GM12878 (cell line): ENCODE measurements around the gene PTBP3. TPM values are rescaled to one million over a fixed set of nuclear protein-coding genes. Genes with fewer than 3 reads are reported as not detected.

Source experiments
- ATAC-seq: fragments of 200-7000 bp; cut with Tn5 transposase; 3 replicates; pipeline ENCODE4 v1.9.1; 2020; ENCODE audit warnings: mild to moderate bottlenecking, moderate library complexity
- BruUV-seq: library from RNA; stranded (reverse); fragments of 400-500 nt; replicated peaks from 2 replicates; lab custom pipeline; 2021; lab: Mats Ljungman, UMichigan
- CTCF ChIA-PET: fragments of 300-600 bp; sonication (Branson Sonifier 250); formaldehyde crosslinking; extraction: SDS; loops from one replicate; lab custom pipeline; 2021; ENCODE audit warnings: inconsistent platforms; lab: Yijun Ruan, JAX
- POLR2A ChIA-PET: fragments of 350-600 bp; formaldehyde crosslinking; extraction: SDS; loops from one replicate; lab custom pipeline; 2021; ENCODE audit warnings: inconsistent platforms; lab: Charles Lee
- RAD21 ChIA-PET: fragments of 300-600 bp; sonication (Branson Sonifier 250); formaldehyde crosslinking; loops from one replicate; lab custom pipeline; 2023; ENCODE audit warnings: antibody characterized with exemption; ENCODE audit not compliant: unreplicated experiment; lab: Charles Lee
- SMC1A ChIA-PET: fragments of 300-600 bp; sonication (Branson Sonifier 250); formaldehyde crosslinking; loops from one replicate; lab custom pipeline; 2023; ENCODE audit not compliant: unreplicated experiment, uncharacterized antibody; lab: Charles Lee
- DNase-seq: peaks from one replicate; pipeline ENCODE4 v3.0.0-alpha.2; 2011; ENCODE audit warnings: low read depth, low spot score
- FAIRE-seq: peaks from 3 replicates; lab custom pipeline; 2011; peaks lifted over from hg19 to GRCh38; lab: Jason Lieb, UNC
- H2AFZ ChIP-seq: 2 replicates; pipeline ENCODE4 v1.6.0; 2011; ENCODE audit warnings: low read depth, low read length, control low read depth; ENCODE audit not compliant: control insufficient read depth
- H3K27ac ChIP-seq: 2 replicates; pipeline ENCODE4 v1.5.1; 2011; ENCODE audit warnings: control low read depth; ENCODE audit not compliant: control insufficient read depth, insufficient read depth
- H3K27me3 ChIP-seq, 2 experiments: replicated peaks in 1 of 2; 2 replicates each; pipeline versions ENCODE4 v1.6.0 to v1.6.1; 2011; ENCODE audit warnings: low read length in 1 of 2; ENCODE audit not compliant: control insufficient read depth in 2 of 2, insufficient read depth in 2 of 2
- H3K36me3 ChIP-seq, 2 experiments: 2 replicates each; pipeline ENCODE4 v1.5.1; 2011; ENCODE audit warnings: low read length in 1 of 2; ENCODE audit not compliant: control insufficient read depth in 2 of 2, insufficient read depth in 2 of 2
- H3K4me1 ChIP-seq: 2 replicates; pipeline ENCODE4 v1.6.1; 2011; ENCODE audit warnings: mild to moderate bottlenecking, low read length, moderate library complexity, mixed read lengths; ENCODE audit not compliant: control insufficient read depth, insufficient read depth
- H3K4me2 ChIP-seq: 2 replicates; pipeline ENCODE4 v1.6.0; 2011; ENCODE audit warnings: control low read depth; ENCODE audit not compliant: control insufficient read depth, insufficient read depth
- H3K4me3 ChIP-seq: fragments of 200-600 bp; sonication (generic); 2 replicates; pipeline ENCODE4 v1.5.1; 2016
- H3K79me2 ChIP-seq: 2 replicates; pipeline ENCODE4 v1.6.0; 2011; ENCODE audit warnings: low read length; ENCODE audit not compliant: control insufficient read depth, insufficient read depth
- H3K9ac ChIP-seq: 2 replicates; pipeline ENCODE4 v1.8.0; 2011; ENCODE audit warnings: low read length, control low read depth, mixed read lengths; ENCODE audit not compliant: control insufficient read depth, insufficient read depth
- H3K9me3 ChIP-seq: replicated peaks from 3 replicates; pipeline ENCODE4 v1.5.1; 2011; ENCODE audit warnings: mild to moderate bottlenecking, low read length; ENCODE audit not compliant: control insufficient read depth, insufficient read depth
- H4K20me1 ChIP-seq: 2 replicates; pipeline ENCODE4 v1.6.0; 2011; ENCODE audit not compliant: control insufficient read depth, insufficient read depth
- CHD2 ChIP-seq: IDR thresholded peaks from 2 replicates; pipeline ENCODE4 v1.6.1; 2011; ENCODE audit warnings: low read depth, low read length, improper control_type of control experiment, borderline replicate concordance
- EGR1 ChIP-seq, 2 experiments: IDR thresholded peaks; 1 replicate in 1 of 2; 2 replicates in 1 of 2; pipeline ENCODE4 v1.6.1; 2011 to 2012; ENCODE audit warnings: low read depth in 2 of 2, low read length in 2 of 2, borderline replicate concordance in 1 of 2, mild to moderate bottlenecking in 1 of 2, moderate library complexity in 1 of 2
- NR2F1 ChIP-seq: fragments of 450-650 bp; conservative IDR thresholded peaks from 2 replicates; pipeline ENCODE4 v1.6.1; 2017; ENCODE audit warnings: mild to moderate bottlenecking
- POLR2A ChIP-seq: IDR thresholded peaks from 2 replicates; pipeline ENCODE4 v1.6.1; 2011; ENCODE audit warnings: low read depth, mild to moderate bottlenecking, low read length
- RUNX3 ChIP-seq: IDR thresholded peaks from 2 replicates; pipeline ENCODE4 v1.6.1; 2012; ENCODE audit warnings: low read length, inconsistent platforms
- SMARCA5 ChIP-seq: fragments of 450-650 bp; IDR thresholded peaks from 2 replicates; pipeline ENCODE4 v1.6.1; 2017; ENCODE audit warnings: mild to moderate bottlenecking
- ZNF207 ChIP-seq: fragments of 450-650 bp; IDR thresholded peaks from 2 replicates; pipeline ENCODE4 v1.6.1; 2014; ENCODE audit warnings: antibody characterized with exemption, mild to moderate bottlenecking, borderline replicate concordance
- WGBS: methylation state at CpG from one replicate; pipeline ENCODE4 v1.1.6; 2016; ENCODE audit warnings: low lambda C conversion rate; ENCODE audit not compliant: insufficient replicate concordance, insufficient coverage; ENCODE audit errors: missing lambda C conversion rate; 5-methylcytosine and 5-hydroxymethylcytosine counted together
- in situ Hi-C: fragments of 300-500 bp; cut with MboI; formaldehyde crosslinking; loops from 9 replicates; pipeline ENCODE4 v1.14.3; 2018; ENCODE audit warnings: mixed read lengths
- intact Hi-C: fragments of 100-400 bp; cut with micrococcal nuclease; formaldehyde crosslinking; loops from one replicate; pipeline ENCODE4 v1.14.2; 2022; ENCODE audit not compliant: unreplicated experiment
- polyA plus RNA-seq, 11 experiments: library from polyadenylated mRNA; depleted of rRNA in 4 of 11; unstranded in 6 of 11; stranded (reverse) in 5 of 11; fragments of >200 nt; fragmentation: Nextera tagmentation in 4 of 11; fragmentation: Illumina TruSeq in 1 of 11; extraction: Ambion mirVana in 4 of 11; extraction: Trizol in 1 of 11; gene quantifications; 1 replicate in 1 of 11; 2 replicates in 10 of 11; pipeline versions ENCODE4 v1.2.1 to v1.2.3, GENCODE V29; 2011 to 2016; ENCODE audit warnings: inconsistent platforms in 2 of 11, missing spikeins in 2 of 11, low read depth in 1 of 11
- total RNA-seq, 4 experiments: library from RNA; depleted of rRNA in 3 of 4; stranded (reverse); fragments of >200 nt in 3 of 4; fragmentation: Illumina TruSeq in 1 of 4; extraction: Trizol in 1 of 4; gene quantifications; 2 replicates each; pipeline versions ENCODE4 v1.2.1 to v1.2.3, GENCODE V29; 2013 to 2021
- TF ChIP-seq, protein P1 (sequence below): fragments of 450-650 bp; IDR thresholded peaks from 2 replicates; pipeline ENCODE4 v1.6.1; 2016; ENCODE audit warnings: mild to moderate bottlenecking

Gene PTBP3
- total and polyA plus RNA-seq, 10 of the 15 experiments (the other 5 are each of a cell fraction or from before 2014, with no cell fraction given) = 12.5 to 104 (median 52.7) TPM

DNA sequence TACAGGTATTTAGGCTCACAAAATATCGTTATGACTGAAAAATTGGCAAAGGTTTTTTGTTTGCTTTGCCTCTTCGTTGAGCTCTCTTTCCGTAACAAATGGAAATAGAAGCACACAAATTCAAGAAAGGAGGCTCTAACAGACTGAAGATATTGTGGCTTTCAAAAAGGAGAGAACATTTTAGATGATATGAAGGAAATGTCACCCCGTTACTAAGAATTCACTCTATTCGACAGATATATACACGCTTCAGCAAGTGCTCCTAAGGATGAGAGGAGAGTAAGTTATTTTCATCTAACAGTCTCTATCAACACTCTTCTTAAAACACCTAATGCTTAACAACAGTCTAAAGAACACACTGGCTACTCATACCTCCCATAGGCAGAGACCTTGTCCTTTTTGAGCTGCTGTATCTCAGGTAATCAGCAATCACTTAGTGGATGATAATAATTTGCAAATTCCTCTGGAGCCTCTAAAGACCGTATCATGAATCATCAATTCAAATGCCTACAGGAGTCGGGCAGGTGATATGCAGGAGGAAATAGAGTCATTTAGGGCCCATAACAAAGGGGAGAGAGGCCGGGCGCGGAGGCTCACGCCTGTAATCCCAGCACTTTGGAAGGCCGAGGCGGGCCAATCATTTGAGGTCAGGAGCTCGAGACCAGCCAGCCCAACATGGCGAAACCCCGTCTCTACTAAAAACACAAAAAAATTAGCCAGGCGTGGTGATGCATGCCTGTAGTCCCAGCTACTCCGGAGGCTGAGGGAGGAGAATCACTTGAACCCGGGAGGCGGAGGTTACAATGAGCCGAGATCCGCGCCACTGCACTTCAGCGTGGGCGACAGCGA, 45.1 kb upstream of the PTBP3 start:
- peak overlapping the region; percentile 93 for H3K9ac ChIP-seq
- RAD21 ChIA-PET = interaction anchor here (1.3 to 2.8 kb wide), 13 partner anchors 45 to 441 kb away, joined by 3 to 11 read pairs (median 7); partner anchors contain the start of genes INIP, KIAA1958 and PTBP3
- CTCF ChIA-PET = interaction anchor here (0.7 to 2.8 kb wide), 14 partner anchors 9 to 441 kb away, joined by 3 to 12 read pairs (median 5); partner anchors contain the start of gene INIP
- no TSS peak for BruUV-seq
- FAIRE-seq (no peak), DNase-seq (no peak), ATAC-seq (peak; percentile 17)
- in situ Hi-C loops = no loop called here
- no peaks in the 10 kb centered on the region for H3K27me3 ChIP-seq
- peaks cover 28% of the 10 kb centered on the region for H3K79me2 ChIP-seq
- peaks cover 17% of the 10 kb centered on the region for H3K4me1 ChIP-seq
- no peaks in the 10 kb centered on the region for H4K20me1 ChIP-seq
- SMC1A ChIA-PET = interaction anchor here (0.6 to 2.9 kb wide), 11 partner anchors 9 to 619 kb away, joined by 3 to 24 read pairs (median 3); no protein-coding TSS in a partner anchor
- POLR2A ChIA-PET = interaction anchor here (0.6 to 2.4 kb wide), 5 partner anchors 11 to 300 kb away, joined by 3 to 8 read pairs (median 5); no protein-coding TSS in a partner anchor
- no peaks in the 10 kb centered on the region for H3K36me3 ChIP-seq
- no peaks in the 10 kb centered on the region for H3K9me3 ChIP-seq
- intact Hi-C loops = loop anchor here (5.0 to 10.0 kb wide), 4 partner anchors 46 to 429 kb away; partner anchors contain the start of genes INIP and PTBP3
- H3K27ac ChIP-seq = peak overlapping the region; percentile 95
- peak overlapping the region; percentile 92 for H3K4me2 ChIP-seq
- WGBS = 13% methylated on average over 27 of the region's 27 CpGs
- peak overlapping the region; percentile 95 for H2AFZ ChIP-seq
- TF ChIP-seq EGR1 (IDR thresholded peaks at IDR 0.05; ENCODE audit: borderline replicate concordance in 1 of 2, low read depth in 2 of 2, low read length in 2 of 2) (peak in 1 of 2 experiments; percentile 76; a peak in 2 of 3 replicates), RUNX3 (0 out of 2 replicates have a peak, but pooled peaks have one; percentile 2), CHD2 (no peak), SMARCA5 (0 out of 2 replicates have a peak, but pooled peaks have one; percentile 19), POLR2A (no peak), ZNF207 (0 out of 2 replicates have a peak, but pooled peaks have one; percentile 26), NR2F1 (0 out of 2 replicates have a peak, but pooled peaks have one; percentile 12)
- TF ChIP-seq, protein P1, sequence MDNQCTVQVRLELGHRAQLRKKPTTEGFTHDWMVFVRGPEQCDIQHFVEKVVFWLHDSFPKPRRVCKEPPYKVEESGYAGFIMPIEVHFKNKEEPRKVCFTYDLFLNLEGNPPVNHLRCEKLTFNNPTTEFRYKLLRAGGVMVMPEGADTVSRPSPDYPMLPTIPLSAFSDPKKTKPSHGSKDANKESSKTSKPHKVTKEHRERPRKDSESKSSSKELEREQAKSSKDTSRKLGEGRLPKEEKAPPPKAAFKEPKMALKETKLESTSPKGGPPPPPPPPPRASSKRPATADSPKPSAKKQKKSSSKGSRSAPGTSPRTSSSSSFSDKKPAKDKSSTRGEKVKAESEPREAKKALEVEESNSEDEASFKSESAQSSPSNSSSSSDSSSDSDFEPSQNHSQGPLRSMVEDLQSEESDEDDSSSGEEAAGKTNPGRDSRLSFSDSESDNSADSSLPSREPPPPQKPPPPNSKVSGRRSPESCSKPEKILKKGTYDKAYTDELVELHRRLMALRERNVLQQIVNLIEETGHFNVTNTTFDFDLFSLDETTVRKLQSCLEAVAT = 0 out of 2 replicates have a peak, but pooled peaks have one; percentile 1
- peak overlapping the region; percentile 88 for H3K4me3 ChIP-seq
